Pancreas (tissue), 10 donors: ENCODE measurements around the gene EBI3. TPM values are rescaled to one million over a fixed set of nuclear protein-coding genes. Genes with fewer than 3 reads are reported as not detected.
"Not testable (repeated sequence)": the region's sequence is repeated elsewhere in the genome, so short reads cannot be mapped to it uniquely, and the experiment has no call there.

Experiments
- ATAC-seq, 4 donors: fragments of 200-7000 bp; cut with Tn5 transposase; one replicate each; pipeline versions ENCODE4 v1.8.0 to v1.9.1; 2020; ENCODE audit warnings: mild to moderate bottlenecking in 4 of 4, moderate library complexity in 4 of 4
- DNase-seq, 6 donors: peaks; one replicate each; pipeline ENCODE4 v3.0.0-alpha.2; 2020
- FAIRE-seq: peaks from 2 replicates; lab custom pipeline; 2012; peaks lifted over from hg19 to GRCh38; lab: Jason Lieb, UNC
- H3K27ac ChIP-seq, 4 donors: fragments of 200-600 bp; sonication (generic); 1 replicate in 3 of 4; 2 replicates in 1 of 4; pipeline versions ENCODE4 v1.5.0 to v1.8.0; 2020
- H3K27me3 ChIP-seq, 4 donors: fragments of 200-600 bp; one replicate each; pipeline ENCODE4 v1.8.0; 2021
- H3K36me3 ChIP-seq, 3 donors: fragments of 200-600 bp; sonication (generic) in 1 of 3; one replicate each; pipeline versions ENCODE4 v1.5.0 to v1.8.0; 2020 to 2021
- H3K4me1 ChIP-seq, 3 donors: fragments of 200-600 bp; one replicate each; pipeline ENCODE4 v1.8.0; 2021
- H3K4me3 ChIP-seq, 4 donors: fragments of 200-600 bp; sonication (generic) in 2 of 4; one replicate each; pipeline versions ENCODE4 v1.5.0 to v1.8.0; 2020 to 2021
- H3K9me3 ChIP-seq, 4 donors: fragments of 200-600 bp; one replicate each; pipeline ENCODE4 v1.8.0; 2021
- WGBS, 2 donors: extraction: QIAGEN DNeasy Blood & Tissue Kit; methylation state at CpG; one replicate each; pipeline ENCODE4 v1.1.7; 2013; 5-methylcytosine and 5-hydroxymethylcytosine counted together
- intact Hi-C, 3 donors: fragments of 100-400 bp; cut with DNase I; formaldehyde crosslinking; loops; one replicate each; pipeline versions ENCODE4 v1.11.1 to v1.14.2; 2022
- polyA plus RNA-seq, 2 donors: library from polyadenylated mRNA; stranded (reverse); fragments of 200-250 nt; gene quantifications; one replicate each; pipeline ENCODE4 v1.2.3, GENCODE V29; 2013
- total RNA-seq, 6 donors: library from RNA; stranded (reverse); fragmentation: NEBNext Ultra II Directional in 4 of 6; extraction: Animal tissue kit (Norgen Biotek cat#: 25700) in 4 of 6; gene quantifications; one replicate each; pipeline versions ENCODE4 v1.2.1 to v1.2.4, GENCODE V29; 2021 to 2023
- TF ChIP-seq, protein P1 (sequence below), 4 donors: fragments of 200-600 bp; sonication (generic) in 3 of 4; IDR thresholded peaks; one replicate each; pipeline versions ENCODE4 v1.5.0 to v1.8.0; 2021; ENCODE audit warnings: antibody characterized with exemption in 4 of 4
- donor health status: healthy with polysubstance abuse.
- donor health status: DM: no; HTN: no; CAD: no; lungs with moderate emphysema.
- donor health status: DM: no; HTN: no; CAD: no.
- donor health status: control.
- donor health status: control.
- donor health status: Bipolar disorder and iron deficiency.
- donor health status: DM: yes; HTN: yes; CAD: no.
- donor health status: DM: no; HTN: no; CAD: no.
- donor health status: DM: no; HTN: no; CAD: no.
- donor health status: DM: yes; HTN: yes; CAD: no.

The EBI3 gene
- total and polyA plus RNA-seq, 8 donors: 0.52 to 2.2 (median 1.2) TPM; not detected in 2

DNA sequence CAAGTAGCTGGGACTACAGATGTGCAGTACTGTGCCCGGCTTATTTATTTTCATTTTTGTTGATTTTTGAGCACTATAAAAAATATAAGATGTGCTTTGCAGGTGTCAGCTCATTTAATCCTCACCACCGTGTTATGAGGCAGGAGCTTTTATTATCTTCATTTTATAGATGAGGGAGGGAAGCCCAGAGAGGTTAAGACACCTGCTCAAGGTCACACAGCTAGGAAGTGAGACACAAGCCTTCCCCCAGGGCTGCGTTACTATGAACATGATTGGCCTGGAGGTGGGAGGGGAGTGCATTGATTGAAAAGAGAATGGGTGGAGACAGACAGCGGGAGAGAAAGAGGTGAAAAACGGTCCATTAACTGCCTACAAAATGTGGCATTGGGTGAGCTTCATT is 39.7 kb upstream of the EBI3 start:
- no peak overlapping the region for H3K27ac ChIP-seq
- DNase-seq (no peak), ATAC-seq (no peak), FAIRE-seq (no peak)
- H3K4me1 ChIP-seq: no peaks in the 10 kb centered on the region
- no peak overlapping the region for H3K4me3 ChIP-seq
- H3K36me3 ChIP-seq: no peaks in the 10 kb centered on the region
- WGBS, 2 donors: 64 to 67% methylated on average over 5 of the region's 5 CpGs
- TF ChIP-seq, protein P1, sequence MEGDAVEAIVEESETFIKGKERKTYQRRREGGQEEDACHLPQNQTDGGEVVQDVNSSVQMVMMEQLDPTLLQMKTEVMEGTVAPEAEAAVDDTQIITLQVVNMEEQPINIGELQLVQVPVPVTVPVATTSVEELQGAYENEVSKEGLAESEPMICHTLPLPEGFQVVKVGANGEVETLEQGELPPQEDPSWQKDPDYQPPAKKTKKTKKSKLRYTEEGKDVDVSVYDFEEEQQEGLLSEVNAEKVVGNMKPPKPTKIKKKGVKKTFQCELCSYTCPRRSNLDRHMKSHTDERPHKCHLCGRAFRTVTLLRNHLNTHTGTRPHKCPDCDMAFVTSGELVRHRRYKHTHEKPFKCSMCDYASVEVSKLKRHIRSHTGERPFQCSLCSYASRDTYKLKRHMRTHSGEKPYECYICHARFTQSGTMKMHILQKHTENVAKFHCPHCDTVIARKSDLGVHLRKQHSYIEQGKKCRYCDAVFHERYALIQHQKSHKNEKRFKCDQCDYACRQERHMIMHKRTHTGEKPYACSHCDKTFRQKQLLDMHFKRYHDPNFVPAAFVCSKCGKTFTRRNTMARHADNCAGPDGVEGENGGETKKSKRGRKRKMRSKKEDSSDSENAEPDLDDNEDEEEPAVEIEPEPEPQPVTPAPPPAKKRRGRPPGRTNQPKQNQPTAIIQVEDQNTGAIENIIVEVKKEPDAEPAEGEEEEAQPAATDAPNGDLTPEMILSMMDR (IDR thresholded peaks at IDR 0.05): no peak
- H3K9me3 ChIP-seq: no peaks in the 10 kb centered on the region
- intact Hi-C loops: no loop called here
- no peaks in the 10 kb centered on the region for H3K27me3 ChIP-seq

DNA sequence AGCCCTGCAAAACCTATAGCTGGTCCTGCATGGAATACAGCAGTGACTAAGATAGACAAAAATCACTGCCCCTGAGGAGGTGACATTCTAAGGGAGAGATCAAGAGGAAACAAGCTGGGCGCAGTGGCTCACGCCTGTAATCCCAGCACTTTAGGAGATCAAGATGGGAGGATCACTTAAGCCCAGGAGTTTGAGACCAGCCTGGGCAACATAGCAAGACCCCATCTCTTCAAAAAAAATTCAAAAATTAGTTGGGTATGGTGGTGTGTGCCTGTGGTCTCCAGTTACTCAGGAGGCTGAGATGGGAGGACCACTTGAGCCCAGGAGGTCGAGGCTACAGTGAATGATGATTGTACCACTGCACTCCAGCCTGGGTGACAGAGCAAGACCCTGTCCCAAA is 36.8 kb upstream of the EBI3 start:
- H3K36me3 ChIP-seq, H3K9me3 ChIP-seq, H3K4me1 ChIP-seq, ATAC-seq, H3K27ac ChIP-seq, DNase-seq, FAIRE-seq, intact Hi-C loops, H3K4me3 ChIP-seq: not testable (repeated sequence)
- H3K27me3 ChIP-seq: peaks cover 0 to 19% (median 4%) of the 10 kb centered on the region in 4 donors
- 90 to 96% methylated on average over 3 of the region's 3 CpGs for WGBS, 2 donors

DNA sequence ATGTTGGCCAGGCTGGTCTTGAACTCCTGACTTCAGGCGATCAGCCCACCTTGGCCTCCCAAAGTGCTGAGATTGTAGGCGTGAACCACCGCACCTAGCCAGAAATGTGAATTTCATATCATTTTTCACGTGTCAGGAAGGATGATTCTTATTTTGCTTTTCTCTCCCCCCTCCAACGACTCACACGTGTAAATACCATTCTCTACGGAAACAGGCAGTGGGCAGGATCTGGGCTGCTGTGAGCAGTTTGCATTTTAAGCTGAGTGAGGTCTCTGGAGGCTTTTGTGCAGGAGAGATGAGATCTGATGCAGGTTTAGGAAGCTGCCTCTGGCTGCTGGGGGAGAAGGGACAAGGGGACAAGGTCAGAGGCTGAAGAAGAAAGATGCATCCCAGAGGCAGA is 35.0 kb upstream of the EBI3 start:
- H3K4me1 ChIP-seq: peaks cover 0 to 5% (median 0%) of the 10 kb centered on the region in 3 donors
- TF ChIP-seq, protein P1 (IDR thresholded peaks at IDR 0.05): no peak
- FAIRE-seq (no peak), ATAC-seq (no peak), DNase-seq (no peak)
- peaks cover 0 to 23% (median 6%) of the 10 kb centered on the region in 4 donors for H3K27me3 ChIP-seq
- no peak overlapping the region for H3K27ac ChIP-seq
- H3K36me3 ChIP-seq: no peaks in the 10 kb centered on the region
- no peaks in the 10 kb centered on the region for H3K9me3 ChIP-seq
- no peak overlapping the region for H3K4me3 ChIP-seq
- intact Hi-C loops: no loop called here
- WGBS, 2 donors: 51 to 64% methylated on average over 7 of the region's 7 CpGs

DNA sequence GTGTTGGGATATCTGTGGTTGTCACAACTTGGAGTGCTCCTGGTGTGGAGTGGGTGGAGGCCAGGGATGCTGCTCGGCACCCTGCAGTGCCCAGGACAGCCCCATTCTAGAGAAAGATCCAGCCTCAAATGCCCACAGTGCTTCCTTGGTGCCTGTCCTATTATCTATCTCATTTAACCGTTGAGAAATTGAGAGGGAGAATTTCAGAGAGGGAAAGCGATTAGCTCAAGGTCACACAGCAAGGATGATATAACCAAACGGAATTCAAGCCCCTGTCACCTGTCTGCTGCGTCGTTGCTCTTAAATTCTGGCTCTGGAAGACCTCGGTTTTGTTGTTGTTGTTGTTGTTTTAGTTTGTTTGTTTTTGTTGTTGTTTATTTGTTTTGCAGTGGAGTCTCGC is 33.3 kb upstream of the EBI3 start:
- intact Hi-C loops: no loop called here

DNA sequence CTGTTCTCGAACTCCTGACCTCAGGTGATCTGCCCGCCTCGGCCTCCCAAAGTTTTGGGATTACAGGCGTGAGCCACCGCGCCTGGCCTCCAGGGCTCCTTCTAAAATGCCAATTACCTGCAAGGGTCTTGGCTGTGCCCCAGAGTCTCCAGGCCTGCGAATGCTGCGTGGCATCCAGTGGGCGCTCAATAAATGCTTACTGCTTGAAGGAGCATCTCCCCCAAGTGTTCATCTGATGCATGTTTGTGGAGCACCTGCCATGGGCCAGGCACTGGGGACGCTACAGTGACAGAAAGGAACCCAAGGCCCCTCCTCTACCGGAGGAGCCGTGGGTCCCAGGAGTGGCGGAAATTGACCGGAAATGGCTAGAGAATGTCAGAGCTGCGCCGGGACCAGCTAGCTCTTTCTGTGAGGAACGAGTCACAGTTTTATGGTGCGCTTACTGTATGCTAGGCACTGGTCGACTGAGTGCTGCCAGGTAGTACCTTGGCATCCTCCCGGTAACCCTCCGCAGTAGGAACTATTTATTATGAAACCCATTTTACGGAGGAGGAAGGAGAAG is 32.7 kb upstream of the EBI3 start:
- H3K4me3 ChIP-seq: no peak overlapping the region
- no peaks in the 10 kb centered on the region for H3K9me3 ChIP-seq
- ATAC-seq (no peak), FAIRE-seq (no peak), DNase-seq (no peak)
- H3K27ac ChIP-seq: no peak overlapping the region
- intact Hi-C loops: no loop called here
- WGBS, 2 donors: 87 to 91% methylated on average over 22 of the region's 22 CpGs
- TF ChIP-seq, protein P1 (IDR thresholded peaks at IDR 0.05): no peak
- H3K27me3 ChIP-seq: peaks cover 0 to 23% (median 6%) of the 10 kb centered on the region in 4 donors
- peaks cover 0 to 5% (median 0%) of the 10 kb centered on the region in 3 donors for H3K4me1 ChIP-seq
- no peaks in the 10 kb centered on the region for H3K36me3 ChIP-seq

More for the DNA sequence above, 33.3 kb upstream of the EBI3 start:
- Histone ChIP-seq H3K27ac (no peak overlapping the region), H3K27me3 (peaks cover 0 to 23% (median 6%) of the 10 kb centered on the region in 4 donors), H3K4me1 (peaks cover 0 to 5% (median 0%) of the 10 kb centered on the region in 3 donors), H3K9me3 (no peaks in the 10 kb centered on the region), H3K4me3 (no peak overlapping the region), H3K36me3 (no peaks in the 10 kb centered on the region)
- 66 to 76% methylated on average over 8 of the region's 8 CpGs for WGBS, 2 donors
- ATAC-seq: no peak
- TF ChIP-seq, protein P1 (IDR thresholded peaks at IDR 0.05): no peak
- no peak for DNase-seq
- FAIRE-seq: no peak
